Superior temporal gyrus (tissue), 1 donor: ENCODE data around the gene CYTH4.
"Not testable (repeated sequence)": the region's sequence is repeated elsewhere in the genome, so short reads cannot be mapped to it uniquely, and the experiment has no call there.

Experiments used
- DNase-seq: peaks from one replicate; pipeline ENCODE4 v3.0.0-alpha.2; 2016; ENCODE audit errors: extremely low spot score

The CYTH4 gene

DNA sequence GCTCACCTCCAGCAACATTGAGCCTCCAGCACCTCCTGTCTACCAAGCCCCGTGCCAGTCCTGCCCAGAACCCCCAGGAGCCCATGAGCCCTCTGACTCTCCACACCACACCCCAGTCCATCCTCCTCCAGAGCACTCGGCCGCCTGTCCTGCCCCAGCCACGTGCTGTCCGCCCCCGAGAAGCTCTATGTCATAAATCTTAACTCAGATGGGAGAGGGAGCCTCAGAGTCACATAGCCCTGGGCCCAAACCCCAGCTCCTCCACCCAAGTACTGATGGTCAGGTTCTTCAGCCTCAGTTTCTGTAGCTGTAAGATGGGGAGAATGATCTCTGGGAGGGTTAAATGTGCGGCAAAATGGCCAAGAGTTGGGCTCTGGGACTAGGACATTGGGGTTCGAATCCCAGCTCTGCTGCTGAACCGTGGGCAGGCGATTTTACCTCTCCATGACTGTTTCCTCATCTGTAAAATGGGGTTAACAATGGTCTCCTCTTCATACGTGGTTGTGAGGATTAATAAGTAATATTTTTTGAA, 27.8 kb downstream of the CYTH4 start:
- no peak for DNase-seq

DNA sequence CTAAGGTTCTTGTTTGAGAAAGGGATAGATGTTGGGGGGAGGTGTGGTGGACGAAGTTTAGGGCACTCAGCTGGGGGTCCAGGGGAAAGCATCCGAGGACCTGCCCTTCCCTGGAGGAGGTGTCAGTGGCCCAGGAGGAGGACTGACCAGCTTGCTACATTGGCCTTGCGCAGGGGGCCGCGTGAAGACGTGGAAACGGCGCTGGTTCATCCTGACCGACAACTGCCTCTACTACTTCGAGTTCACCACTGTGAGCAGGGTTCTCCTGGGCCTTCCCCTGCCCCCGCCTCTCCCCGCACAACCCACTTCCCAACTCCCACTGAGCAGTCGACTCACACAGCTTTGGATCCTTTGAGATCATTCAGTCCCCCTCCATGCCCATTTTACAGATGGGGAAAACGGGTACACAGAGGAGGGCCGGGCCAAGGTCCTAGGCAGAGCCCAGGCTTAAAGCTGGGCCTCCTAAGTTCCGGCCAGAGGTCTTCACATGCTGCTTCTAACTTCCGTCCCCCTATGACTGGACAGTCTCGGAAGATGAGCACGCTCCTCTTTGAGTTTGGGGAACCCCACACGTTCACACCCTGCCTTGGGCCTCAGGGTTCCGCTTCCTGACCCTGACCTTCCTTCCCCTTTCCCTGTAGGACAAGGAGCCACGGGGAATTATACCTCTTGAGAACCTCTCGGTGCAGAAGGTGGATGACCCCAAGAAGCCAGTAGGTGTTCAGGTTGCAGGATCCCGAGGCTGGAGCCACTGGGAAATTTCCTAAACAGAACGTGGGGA, 28.7 kb downstream of the CYTH4 start:
- DNase-seq, result no peak

DNA sequence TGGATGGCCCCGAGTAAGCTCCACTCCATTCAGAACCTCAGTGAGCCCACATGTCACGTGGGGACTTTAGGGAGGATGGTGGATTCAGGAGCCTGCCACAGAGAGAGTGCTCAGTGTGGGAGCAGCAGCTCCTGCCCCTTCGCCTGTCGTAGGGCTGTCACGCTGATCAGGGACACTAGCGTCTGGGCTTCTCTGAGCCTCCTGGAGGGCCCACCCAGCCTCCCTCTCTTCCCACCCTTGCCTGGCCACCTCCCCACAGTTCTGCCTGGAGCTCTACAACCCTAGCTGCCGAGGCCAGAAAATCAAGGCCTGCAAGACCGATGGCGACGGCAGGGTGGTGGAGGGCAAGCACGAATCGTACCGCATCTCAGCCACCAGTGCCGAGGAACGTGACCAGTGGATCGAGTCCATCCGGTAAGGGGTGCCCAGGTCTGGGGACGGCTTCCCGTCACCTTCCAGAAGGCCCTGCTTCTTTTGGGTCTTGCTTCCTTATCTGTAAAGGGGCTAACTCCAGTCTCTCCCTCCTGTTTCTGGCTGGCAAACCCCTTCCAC, 29.5 kb downstream of the CYTH4 start:
- DNase-seq, result no peak

DNA sequence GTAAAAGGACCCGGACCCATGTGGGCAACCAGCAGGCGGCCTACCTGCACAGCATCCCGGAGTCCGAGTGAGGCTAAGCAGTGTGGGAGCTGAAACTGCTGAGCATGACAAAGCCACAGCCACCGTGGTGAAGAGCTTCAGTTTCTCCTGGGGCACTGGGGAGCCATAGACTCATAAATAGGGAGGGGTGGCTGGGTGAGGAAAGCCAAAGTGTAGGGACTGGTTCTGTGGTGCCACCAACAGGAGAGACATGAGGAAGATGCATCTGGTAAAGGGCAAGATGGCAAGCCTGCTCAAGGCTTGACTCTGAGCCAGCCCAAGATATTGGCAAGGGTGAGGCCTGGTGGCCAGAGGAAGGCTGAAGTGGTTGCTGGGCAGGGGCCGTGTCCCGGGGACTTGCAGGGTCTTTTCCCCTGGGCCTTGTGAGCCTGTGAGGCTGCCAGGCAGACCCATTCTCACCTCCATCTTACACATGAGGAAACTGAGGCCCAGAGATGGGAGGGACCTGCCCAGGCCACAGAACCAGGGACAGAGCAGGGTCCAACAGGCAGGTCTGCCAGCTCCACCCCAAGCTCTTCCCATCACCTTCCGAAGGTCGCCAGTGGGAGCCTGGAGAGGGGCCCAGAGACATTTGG, 30.4 kb downstream of the CYTH4 start:
- no peak for DNase-seq

DNA sequence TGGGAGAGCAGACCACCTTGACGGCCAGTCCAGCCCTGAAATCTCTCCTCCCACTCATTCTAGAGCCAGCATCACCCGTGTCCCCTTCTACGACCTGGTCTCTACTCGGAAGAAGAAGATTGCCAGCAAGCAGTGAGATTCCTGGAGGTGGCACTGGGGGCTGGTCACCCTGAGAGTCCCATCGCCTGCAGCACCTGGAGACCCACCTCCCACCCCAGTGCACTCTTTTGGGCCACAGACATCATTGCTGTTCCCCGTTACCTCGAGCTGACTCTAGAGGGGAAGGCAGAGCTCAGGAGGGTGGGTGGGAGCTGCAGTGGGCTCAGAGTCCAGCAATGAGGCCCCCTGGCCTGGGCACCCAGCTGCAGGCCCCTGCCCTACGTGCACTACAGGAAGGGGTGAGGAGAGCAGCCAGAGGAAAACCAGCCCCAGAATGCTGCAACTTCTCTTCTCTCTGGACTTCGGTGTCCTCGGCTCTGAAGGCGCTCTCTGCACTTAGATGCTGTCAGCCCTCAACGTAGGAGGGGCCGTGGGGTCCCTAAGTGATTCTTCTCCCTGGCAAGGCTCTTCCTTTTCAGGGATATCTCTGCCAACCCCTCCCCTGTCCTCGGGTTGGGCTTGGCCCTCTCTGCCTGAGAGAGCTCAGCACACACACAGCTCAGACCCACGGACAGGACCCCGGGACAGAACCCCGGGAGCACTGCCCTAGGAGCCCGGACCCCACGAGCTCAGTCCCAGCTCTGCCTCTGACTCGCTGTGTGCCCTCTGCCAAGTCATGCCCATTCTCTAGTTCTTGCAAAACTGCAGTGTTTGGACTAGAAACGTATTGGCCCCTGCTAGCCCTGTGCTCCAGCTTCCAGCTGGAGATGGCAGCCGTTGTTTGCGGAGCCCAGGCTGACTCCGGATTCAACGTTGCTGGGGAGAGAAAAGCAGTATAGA, 31.3 kb downstream of the CYTH4 start:
- DNase-seq, result no peak

DNA sequence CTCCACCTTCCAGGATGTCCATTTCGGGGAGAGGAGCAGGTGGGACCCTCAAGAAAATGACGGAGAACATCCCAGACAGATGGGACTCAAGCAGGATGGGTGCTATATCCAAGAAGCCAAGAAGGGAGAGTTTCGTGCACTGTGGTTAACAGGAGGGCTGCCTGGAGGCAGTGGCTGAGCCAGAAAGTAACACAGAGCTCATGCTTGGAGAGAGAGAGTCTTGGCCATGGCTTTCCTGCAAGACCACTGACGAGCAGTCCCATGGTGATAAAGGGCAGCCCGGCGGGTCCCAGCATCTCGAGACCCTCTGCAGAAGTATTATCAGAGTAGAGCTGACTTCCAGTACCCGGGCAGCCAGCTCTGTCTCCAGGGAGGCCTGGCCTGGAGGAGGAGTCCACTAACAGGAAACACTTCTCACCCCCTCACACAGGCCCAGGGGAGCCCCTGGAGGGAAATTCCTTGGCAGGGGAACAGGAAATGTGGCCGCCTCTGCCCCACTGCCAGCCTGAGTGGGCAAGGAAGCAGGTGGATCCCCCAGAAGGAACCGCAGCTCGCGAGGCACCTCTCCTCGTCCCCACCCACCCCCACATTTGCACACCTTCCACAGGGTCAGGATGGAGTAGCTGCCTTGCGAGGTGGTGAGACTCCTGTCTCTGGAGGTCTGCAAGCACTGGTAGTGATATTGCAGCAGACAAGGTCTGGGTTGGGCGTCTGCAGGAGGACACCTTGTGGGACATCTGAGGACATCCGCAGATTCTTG, 32.2 kb downstream of the CYTH4 start:
- DNase-seq, result no peak

DNA sequence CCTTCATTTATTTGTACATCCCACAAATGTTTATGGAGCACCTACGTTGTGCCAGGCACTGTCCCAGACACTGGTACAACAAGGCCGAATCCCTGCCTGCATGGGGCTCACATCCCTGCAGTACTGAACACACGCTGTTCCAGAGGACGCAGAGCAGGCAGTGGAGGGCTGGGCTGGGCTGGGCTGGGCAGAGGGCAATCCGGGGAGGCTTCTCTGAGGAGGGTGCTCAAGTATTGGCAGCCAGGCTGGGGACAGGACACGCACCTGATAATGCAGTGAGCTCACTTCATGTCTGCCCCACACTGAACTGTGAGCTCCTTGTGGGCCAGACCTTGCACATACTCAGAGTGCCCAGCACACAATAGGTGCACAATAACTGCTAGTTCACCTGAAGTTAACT, 34.1 kb downstream of the CYTH4 start:
- DNase-seq, result no peak

DNA sequence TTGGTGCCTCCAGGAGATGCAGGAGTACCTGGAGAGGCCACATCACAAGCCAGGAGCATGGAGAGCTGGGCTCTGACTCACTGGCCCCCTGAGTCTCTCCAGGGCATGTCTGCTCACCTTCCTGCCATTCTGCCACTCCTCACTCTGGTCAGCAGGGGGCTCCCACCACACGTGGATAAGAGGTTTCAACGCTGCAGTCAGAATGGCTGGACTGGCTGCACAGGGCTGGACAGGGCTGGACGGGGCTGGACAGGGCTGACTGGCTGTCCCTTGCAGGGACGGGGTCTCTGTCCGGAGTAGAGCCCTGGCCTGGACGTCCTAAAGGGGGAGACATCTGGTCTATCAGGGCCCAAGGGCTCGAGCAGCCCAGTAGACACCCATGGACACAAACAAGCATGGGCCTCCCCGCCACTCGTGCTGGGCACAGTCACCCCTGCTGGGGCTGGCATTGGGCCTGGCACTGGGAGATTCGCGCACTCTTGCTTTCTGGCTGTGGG, 34.6 kb downstream of the CYTH4 start:
- DNase-seq, result peak; percentile 85

DNA sequence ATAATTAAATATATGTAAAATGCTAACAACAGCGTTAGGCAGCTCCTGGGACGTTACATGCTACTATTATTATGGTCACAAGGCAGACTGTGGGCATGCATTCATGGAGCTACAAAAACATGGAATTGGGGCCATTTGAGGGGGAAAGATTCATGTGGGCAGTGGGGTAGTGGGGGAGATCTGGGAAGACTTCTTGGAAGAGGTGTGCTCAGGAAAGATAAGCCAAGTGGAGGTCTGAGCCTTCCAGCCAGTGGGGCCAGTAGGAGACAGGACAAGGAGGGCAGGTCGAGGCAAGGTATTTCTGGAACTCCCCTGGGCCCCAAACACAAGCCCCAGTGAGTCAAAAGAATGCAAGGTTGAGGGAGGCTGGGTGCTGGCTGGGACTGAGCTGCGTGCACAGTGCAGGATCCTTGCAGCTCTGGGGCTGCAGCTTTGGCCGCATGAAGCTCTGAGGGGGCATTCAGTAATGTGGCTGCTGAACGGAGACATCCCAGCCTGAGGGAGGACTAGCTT, 35.4 kb downstream of the CYTH4 start:
- DNase-seq, result no peak

DNA sequence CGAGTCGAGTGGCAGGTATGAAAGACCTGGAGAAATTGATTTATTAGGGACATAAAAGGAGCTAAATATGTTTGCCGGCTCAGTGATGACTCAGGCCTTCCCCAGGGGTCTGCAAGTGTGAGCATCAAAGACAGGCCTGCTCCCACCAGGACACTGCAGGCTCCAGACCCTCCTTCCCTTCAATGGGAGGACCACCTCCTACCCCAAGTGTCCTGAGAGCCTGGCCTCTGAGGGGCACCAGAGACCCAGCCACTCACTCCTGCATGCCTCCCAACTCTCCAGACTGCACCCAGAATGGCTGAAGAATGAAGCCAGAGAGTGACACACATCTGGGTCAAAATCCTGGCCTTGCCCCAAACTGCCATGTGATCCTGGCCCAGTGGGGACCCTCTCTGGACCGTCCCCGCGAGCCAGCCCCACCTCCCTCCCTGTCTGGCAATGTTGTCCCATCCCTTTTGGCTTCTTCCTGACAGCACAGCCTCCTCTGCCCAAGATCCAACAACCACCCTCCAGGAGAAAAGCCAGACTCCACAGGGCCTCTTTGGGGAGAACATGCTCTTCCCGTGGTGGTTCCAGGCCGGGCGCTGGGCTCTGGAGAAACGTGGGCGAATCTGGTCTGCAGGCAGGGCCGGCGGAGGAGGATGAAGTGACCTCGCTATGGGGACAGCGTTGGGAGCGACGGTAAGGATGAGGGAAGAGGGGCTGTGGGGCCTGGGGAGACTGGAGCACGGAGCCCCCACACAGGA, 36.2 kb downstream of the CYTH4 start:
- DNase-seq, result no peak

DNA sequence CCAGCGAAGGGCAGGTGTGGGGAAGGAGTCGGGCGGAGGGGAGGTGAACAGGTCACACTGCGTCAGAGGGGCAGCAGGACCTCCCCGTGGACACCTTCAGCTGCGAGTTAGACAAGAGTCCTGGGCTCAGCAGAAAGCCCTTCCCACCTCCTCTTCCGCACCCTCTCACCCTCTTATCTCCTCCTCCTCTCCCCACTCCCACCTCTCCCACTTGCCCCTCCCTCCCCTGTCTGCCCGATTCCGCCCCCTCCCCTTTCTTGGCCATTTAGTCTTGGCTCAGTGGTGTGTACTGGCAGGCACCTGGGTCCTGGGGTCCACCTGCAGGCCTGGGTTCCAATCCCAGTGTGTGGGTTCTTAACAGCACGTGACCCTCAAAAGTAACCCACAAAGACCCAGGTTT, 37.2 kb downstream of the CYTH4 start:
- no peak for DNase-seq

DNA sequence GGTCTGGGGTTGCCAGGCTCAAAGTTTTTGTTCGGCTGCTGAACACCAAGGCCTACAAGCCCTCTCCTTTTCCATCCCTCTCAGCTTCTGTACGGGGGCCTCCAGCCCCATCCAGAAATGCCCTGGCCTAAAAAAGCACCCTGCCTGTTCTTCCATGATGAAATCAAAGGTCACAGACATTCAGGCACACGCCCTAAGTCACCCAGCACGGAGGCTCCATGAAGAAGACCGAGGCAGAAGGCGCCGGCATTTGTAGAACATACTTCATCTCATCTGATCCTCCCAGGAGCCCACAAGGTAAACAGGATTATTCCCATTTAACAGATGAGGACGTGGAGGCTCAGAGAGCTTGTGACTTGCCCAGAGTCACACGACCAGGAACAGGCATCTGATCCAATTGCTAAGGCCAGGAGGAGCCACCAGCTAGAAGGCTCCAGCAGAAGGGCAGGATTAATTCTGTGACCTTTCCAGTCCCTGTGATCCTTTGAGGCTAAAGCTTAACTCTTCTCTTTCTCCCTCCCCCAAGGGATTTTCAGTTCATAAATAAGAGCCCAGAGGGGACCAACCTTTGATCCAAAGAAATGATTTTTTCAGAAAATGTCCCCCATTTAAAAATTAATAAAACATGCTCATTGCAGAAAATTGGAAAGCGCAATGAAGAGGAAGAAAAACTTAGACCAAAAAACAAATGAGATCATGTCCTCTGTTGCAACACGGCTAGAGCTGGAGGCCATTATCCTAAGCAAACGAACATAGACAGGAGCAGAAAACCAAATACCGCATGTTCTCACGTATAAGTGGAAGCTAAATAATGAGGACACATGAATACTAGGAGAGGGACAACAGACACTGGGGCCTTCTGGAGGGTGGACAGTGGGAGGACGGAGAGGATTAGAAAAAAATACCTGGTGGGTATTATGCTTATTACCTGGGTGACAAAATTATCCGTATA, 38.7 kb downstream of the CYTH4 start:
- DNase-seq, result no peak

DNA sequence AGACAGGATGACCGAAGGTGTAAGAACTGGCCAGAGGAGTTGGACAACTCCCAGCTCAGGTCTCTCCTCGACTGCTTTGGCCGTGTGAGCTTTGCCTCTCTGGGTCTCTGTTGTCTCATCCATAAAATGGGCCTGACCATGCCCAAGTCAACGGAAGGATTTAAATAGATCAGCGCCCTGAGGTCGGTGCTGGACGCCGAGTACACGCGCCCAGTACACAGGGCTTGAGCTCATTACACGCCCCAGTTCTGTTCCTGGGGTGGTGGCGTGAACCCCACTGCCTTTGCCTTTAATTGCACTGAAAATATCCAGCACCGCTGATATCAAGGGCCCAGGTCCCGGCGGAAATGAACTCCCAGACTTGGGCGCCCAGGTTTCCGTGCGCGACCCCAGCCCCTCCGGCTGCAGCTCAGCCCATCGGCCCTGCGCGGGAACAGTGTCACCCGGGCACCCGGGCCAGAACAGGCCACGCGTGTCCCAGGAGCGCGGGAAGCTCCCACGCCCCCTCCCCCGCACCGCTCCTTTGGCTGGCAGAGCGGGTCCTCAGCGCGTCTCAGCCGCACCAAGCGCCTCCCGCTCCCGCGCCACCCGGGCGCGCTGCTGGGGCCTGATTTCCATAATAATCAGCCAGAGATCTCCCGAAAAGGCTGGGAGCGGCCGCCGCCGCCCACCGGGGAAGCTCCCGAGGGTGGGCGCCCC, 42.2 kb downstream of the CYTH4 start:
- DNase-seq, result no peak

DNA sequence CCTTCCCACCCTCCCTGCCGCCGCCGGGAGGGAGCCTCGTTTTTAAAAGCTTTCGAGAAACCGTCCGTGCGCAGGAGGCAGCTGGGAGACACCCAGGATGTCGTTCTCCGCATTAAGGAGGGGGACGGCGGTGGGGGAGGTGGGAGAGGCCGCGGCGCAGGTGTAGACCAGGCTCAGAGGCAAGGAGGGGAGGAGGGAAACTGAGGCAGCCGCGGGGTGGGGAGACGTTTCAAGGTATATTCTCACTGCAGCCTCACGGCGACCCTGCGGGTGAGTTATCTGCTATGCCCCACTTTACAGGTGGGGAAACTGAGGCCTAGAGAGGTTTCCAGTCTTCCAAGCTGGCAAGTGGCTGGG, 42.7 kb downstream of the CYTH4 start:
- DNase-seq, result no peak

DNA sequence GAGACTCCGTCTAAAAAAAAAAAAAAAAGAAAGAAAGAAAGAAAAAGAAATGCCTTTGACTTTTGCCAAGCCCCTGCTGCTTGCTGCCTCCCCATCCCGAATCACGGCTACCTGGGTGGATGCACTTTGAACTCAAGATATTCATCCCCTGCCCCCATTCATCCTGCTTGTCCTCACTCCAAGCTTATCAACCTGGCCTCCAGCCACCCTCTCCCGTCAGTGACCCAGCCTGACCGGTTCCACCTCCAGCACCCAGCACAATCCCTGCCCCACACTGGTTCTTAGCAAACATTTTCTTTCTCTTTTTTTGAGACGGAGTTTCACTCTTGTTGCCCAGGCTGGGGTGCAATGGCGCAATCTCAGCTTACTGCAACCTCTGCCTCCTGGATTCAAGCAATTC, 44.4 kb downstream of the CYTH4 start:
- DNase-seq, result no peak

DNA sequence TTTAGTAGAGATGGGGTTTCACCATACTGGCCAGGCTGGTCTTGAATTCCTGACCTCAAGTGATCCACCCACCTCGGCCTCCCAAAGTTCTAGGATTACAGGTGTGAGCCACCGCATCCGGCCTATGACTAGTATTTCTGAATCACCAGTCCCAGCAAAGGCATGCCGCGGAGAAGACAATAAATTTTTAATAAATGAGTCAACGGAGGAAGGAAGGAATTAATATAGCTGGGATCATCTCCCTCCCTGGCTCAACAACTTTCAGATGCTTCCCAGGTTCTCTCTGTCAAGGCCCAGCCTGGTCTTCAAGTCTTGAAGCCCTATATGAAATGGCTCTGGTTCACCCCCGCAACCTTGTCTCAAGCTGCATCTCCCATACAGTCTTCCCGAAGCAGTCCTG, 45.7 kb downstream of the CYTH4 start:
- DNase-seq, result no peak

DNA sequence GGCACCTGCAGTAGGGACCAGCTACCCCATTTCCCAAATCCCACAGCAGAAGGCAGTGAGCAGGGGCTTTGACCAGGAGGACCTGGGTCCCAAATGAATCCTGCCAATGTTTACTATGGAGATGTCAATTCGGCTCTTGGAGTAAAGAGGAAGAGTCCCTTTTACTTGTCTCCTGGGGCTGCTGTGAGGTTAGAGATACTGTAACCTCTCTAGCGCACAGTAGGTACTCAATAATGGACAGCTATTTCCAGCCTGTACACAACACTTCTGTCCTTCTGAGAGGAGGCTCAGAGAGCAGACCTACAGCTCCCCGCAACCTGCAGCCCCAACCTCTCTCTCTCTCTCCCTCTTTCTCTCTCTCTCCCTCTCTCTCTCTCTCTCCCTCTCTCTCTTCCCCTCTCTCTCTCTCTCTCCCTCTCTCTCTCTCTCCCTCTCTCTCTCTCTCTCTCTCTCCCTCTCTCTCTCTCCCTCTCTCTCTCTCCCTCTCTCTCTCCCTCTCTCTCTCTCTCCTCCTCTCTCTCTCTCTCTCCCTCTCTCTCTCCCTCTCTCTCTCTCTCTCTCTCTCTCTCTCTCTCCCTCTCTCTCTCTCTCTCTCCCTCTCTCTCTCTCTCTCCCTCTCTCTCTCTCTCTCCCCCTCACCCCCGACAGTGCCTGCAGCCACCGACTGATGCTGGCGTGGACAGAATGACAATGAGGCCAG, 46.4 kb downstream of the CYTH4 start:
- not testable (repeated sequence) for DNase-seq
